GM21576 (cell line): ENCODE measurements around the gene CRKL.
"Not testable (repeated sequence)": the region's sequence is repeated elsewhere in the genome, so short reads cannot be mapped to it uniquely, and the experiment has no call there.

ENCODE experiments used
- ATAC-seq: cut with Tn5 transposase; IDR thresholded peaks from one replicate; pipeline ENCODE4 v1.9.1; 2021; ENCODE audit warnings: mild to moderate bottlenecking, moderate library complexity; ENCODE audit not compliant: unreplicated experiment

Gene CRKL

GRCh38 chr22:20931126-20931654, 14.0 kb downstream of the CRKL start:
- ATAC-seq = no peak

- no peak for ATAC-seq
Observed at GRCh38 chr22:20933910-20934309, 16.7 kb downstream of the CRKL start.

GRCh38 chr22:20935049-20935448, 17.8 kb downstream of the CRKL start:
- ATAC-seq = not testable (repeated sequence)

- ATAC-seq = not testable (repeated sequence)
Observed at GRCh38 chr22:20935780-20936539, 18.8 kb downstream of the CRKL start.

- no peak for ATAC-seq
Observed at GRCh38 chr22:20937031-20937793, 20.0 kb downstream of the CRKL start.

GRCh38 chr22:20937794-20938671, 20.8 kb downstream of the CRKL start:
- no peak for ATAC-seq

GRCh38 chr22:20939457-20940185, 22.4 kb downstream of the CRKL start:
- not testable (repeated sequence) for ATAC-seq

- no peak for ATAC-seq
Observed at GRCh38 chr22:20940186-20940651, 23.0 kb downstream of the CRKL start.

GRCh38 chr22:20940904-20941385, 23.7 kb downstream of the CRKL start:
- ATAC-seq = no peak

- not testable (repeated sequence) for ATAC-seq
Observed at GRCh38 chr22:20942203-20942902, 25.1 kb downstream of the CRKL start.

- no peak for ATAC-seq
Observed at GRCh38 chr22:20943104-20943933, 26.1 kb downstream of the CRKL start.

- no peak for ATAC-seq
Observed at GRCh38 chr22:20944042-20944441, 26.8 kb downstream of the CRKL start.

- no peak for ATAC-seq
Observed at GRCh38 chr22:20945578-20945934, 28.3 kb downstream of the CRKL start.

- no peak for ATAC-seq
Observed at GRCh38 chr22:20946080-20946986, 29.1 kb downstream of the CRKL start.

- ATAC-seq = no peak
Observed at GRCh38 chr22:20946991-20947390, 29.8 kb downstream of the CRKL start.

- ATAC-seq = no peak
Observed at GRCh38 chr22:20948450-20948849, 31.2 kb downstream of the CRKL start.

- ATAC-seq = no peak
Observed at GRCh38 chr22:20948989-20949388, 31.8 kb downstream of the CRKL start.
